HG03175 (cell line): ENCODE data around the gene TXNL4B.

Experiments
- ATAC-seq: cut with Tn5 transposase; IDR thresholded peaks from one replicate; pipeline ENCODE4 v1.9.1; 2021; ENCODE audit warnings: mild to moderate bottlenecking, moderate library complexity; ENCODE audit not compliant: unreplicated experiment

The TXNL4B gene

GRCh38 chr16:72112906-72113615, 19.6 kb upstream of the TXNL4B start:
- ATAC-seq: no peak

- no peak for ATAC-seq
Measured at GRCh38 chr16:72112452-72112792, 19.0 kb upstream of the TXNL4B start.

GRCh38 chr16:72111657-72112451, 18.4 kb upstream of the TXNL4B start:
- no peak for ATAC-seq

- ATAC-seq: no peak
Measured at GRCh38 chr16:72110662-72111615, 17.5 kb upstream of the TXNL4B start.

DNA sequence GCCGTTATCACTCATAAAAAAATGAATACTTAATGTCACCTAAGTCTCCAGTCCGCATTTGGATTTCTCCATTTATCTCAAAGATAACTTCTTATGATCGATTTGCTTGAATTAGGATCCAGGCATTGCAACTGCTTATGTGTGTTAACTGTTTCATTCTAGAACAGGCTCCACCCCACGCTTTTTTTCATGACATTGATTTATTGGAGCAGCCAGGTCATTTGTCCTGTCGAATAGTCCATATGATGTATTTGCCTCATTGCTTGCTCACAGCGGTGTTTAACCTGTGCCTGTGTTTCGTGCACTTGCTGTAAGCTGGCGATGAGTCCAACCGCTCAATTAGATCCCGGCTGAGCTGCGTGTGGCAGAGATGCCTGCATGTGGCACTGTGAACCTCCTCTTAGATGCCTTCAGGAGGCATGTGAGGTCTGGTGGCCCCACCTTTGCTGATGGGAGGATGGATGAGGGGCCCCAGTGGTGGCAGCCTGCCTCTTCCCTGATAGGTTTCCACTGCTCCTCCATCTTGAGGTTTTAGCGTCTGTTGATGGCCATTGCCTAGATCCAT, 16.6 kb upstream of the TXNL4B start:
- no peak for ATAC-seq

GRCh38 chr16:72109300-72109699, 15.9 kb upstream of the TXNL4B start:
- ATAC-seq: no peak

DNA sequence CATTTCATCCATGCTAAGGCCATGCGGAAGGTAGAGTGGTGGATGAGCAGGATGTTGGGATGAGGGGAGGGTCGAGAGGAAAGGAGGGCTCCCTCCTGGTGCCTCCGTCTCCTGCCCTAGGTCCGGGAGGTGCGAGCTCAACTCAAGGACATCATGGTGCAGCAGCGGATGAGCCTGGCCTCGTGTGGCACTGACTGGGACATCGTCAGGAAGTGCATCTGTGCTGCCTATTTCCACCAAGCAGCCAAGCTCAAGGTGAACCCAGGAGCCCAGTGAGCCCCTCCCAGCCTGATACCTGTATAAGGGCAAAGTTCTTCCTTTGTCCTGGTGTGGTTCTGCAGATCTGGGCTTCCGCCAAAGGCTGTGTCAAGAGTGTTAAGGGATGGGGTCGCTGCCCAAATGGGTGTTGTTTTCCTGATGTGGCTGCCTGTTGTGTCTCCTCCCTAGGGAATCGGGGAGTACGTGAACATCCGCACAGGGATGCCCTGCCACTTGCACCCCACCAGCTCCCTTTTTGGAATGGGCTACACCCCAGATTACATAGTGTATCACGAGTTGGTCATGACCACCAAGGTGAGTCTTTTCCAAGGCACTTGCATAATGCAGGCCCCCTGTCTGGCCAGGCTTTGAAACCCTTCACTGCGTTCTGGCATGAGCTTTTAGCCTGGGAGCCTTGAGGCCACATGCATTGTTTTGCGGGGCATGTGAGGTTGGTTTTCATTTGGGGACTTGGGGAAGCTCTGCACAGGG, 15.1 kb upstream of the TXNL4B start:
- no peak for ATAC-seq

DNA sequence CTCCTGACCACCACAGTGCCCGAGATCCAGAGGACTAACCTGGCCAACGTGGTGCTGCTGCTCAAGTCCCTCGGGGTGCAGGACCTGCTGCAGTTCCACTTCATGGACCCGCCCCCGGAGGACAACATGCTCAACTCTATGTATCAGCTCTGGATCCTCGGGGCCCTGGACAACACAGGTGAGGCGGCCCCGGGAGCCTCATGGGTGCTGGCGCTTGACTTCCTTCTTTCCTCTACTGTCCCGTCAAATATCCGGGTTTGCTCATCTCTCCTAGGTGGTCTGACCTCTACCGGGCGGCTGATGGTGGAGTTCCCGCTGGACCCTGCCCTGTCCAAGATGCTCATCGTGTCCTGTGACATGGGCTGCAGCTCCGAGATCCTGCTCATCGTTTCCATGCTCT, 14.0 kb upstream of the TXNL4B start:
- no peak for ATAC-seq

- ATAC-seq: no peak
Measured at GRCh38 chr16:72105978-72106377, 12.6 kb upstream of the TXNL4B start.

GRCh38 chr16:72104905-72105304, 11.5 kb upstream of the TXNL4B start:
- ATAC-seq: no peak

DNA sequence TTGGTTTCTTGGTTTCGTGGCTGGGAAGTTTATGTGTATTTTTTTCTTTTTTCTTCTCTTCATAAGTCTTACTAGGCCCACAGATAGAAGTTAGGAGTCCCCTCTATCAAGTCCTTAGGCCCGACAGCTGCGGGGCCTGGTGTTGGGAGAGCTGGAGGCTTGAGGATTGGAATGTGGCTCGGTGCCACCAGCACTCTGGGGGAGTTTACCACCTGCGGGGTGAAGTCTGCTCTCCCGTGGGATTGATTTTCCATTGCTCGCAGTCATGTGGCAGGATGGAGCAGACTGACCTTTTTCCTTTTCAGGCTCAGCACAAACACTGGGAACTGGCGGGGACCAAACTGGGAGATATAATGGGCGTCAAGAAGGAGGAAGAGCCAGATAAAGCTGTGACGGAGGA, 7.8 kb upstream of the TXNL4B start:
- ATAC-seq: no peak

- ATAC-seq: peak; percentile 86
Measured at GRCh38 chr16:72099377-72099818, 6.0 kb upstream of the TXNL4B start.

DNA sequence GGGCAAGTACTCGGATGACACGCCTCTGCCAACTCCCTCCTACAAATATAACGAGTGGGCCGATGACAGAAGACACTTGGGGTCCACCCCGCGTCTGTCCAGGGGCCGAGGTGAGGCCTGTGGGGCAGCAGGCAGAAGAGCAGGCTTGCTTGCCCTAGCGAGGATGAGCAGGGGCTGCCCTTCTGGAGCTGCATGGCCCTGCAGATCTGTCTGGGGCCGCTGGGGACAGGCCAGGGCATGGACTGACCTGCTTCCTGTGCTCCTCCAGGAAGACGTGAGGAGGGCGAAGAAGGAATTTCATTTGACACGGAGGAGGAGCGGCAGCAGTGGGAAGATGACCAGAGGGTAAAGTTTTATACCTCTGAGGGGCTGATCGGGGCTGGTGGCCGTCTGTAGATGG, 5.5 kb upstream of the TXNL4B start:
- peak; percentile 7 for ATAC-seq

DNA sequence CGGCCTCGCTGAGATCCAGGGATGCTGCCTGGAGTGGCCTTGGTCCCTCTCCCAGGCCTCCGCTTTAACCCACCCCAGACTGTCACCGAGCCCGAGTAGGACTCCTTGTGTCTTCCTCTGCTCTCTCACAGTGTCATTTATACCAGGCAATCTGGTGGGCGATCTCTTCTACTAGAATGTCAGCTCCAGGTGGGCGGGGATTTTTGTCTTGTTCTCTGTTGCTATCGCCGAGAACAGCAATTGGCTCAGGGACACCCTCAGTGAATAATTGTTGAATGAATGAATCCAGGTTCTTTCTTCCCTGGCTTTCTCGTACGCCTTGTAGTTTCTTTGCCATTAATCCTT, 818 bp upstream of the TXNL4B start:
- no peak for ATAC-seq

DNA sequence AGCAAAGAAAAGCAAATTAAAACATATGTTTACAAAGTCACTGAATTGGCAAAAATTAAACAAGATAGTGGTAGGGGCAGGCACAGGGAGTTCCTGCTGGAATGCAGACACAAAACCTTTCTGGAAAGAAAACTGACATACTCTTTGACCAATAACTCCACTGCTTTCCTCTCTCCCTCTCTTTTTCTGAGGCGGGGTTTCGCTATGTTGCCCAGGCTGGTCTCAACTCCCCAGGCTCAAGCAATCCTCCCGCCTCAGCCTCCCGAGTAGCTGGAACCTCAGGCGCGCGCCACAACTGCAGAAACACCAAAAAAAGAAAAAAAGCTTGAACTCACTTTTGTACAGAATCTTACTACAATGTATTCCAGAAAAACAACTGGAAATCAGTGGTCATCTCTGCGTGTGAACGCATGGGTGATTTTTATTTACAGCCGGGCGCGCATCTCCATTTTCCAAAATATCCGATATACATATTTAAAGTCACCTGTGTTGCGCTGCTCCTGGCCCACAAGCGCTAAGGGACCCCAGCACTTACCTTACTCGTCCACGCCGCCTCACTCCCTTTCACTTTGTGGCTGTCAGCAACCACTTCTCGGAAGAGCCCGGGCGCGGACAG, 480 bp downstream of the TXNL4B start:
- no peak for ATAC-seq

DNA sequence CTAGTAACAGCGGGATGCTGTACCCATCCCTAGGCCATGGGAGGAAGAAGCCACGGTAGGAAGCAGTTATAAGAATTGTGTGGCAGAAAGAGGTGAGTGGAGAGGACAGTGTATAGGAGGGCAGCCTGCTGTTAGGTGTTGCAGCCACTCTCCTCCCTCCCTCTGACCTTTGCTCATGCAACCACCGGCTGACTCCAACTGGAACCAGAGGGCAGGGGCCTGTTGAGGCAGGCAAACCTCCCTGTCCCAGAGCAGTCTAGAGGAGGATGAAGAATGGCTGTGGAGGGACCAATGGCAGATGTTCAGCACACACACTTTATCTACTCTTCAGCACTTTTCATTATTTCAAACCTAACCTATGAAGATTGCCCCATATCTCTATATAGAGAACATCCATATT, 2.2 kb downstream of the TXNL4B start:
- no peak for ATAC-seq

GRCh38 chr16:72085002-72085401, 8.4 kb downstream of the TXNL4B start:
- ATAC-seq: no peak

DNA sequence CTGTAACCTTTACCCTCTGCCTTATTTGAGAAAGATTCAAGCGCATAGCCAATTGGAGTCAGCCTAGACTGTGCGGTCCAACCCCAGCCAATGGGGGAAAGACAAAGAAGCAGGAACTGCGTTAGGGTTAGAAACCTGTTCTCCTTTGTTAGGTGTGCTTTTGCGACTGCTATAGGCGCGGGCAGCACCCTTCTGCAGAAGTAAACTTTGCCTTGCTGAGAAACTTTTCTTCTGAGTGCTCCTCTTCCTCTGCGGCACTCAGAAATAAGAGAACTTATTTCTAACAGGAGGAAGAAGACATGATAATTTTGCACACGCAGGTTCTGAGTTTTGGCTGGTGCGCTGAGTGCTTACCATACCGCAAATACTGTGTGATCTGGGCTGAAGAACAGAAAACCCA, 9.0 kb downstream of the TXNL4B start:
- no peak for ATAC-seq

GRCh38 chr16:72083778-72084404, 9.5 kb downstream of the TXNL4B start:
- ATAC-seq: no peak
